Mononuclear cell (primary cell): ENCODE data around the gene SLC16A9. TPM values are rescaled to one million over a fixed set of nuclear protein-coding genes. Genes with fewer than 3 reads are reported as not detected.
"Not testable (repeated sequence)": the region's sequence is repeated elsewhere in the genome, so short reads cannot be mapped to it uniquely, and the experiment has no call there.

Experiments used
- H3K27me3 ChIP-seq: 2 replicates; pipeline ENCODE4 v1.6.0; 2011; ENCODE audit warnings: low read length, control low read depth; ENCODE audit not compliant: insufficient read depth
- H3K4me1 ChIP-seq: 2 replicates; pipeline ENCODE4 v1.5.1; 2011; ENCODE audit warnings: mild to moderate bottlenecking, low read length, control low read depth; ENCODE audit not compliant: insufficient read depth
- H3K4me3 ChIP-seq: 2 replicates; pipeline ENCODE4 v1.5.1; 2011; ENCODE audit warnings: mild to moderate bottlenecking, low read length, moderate library complexity
- H3K9me3 ChIP-seq: 2 replicates; pipeline ENCODE4 v1.5.1; 2011; ENCODE audit warnings: low read depth, mild to moderate bottlenecking, control low read depth, low read length
- total RNA-seq: library from RNA; depleted of rRNA; stranded (reverse); fragments of >200 nt; gene quantifications from one replicate; pipeline ENCODE4 v1.2.3, GENCODE V29; 2012

Gene SLC16A9
- total RNA-seq, 1 donor = not detected

DNA sequence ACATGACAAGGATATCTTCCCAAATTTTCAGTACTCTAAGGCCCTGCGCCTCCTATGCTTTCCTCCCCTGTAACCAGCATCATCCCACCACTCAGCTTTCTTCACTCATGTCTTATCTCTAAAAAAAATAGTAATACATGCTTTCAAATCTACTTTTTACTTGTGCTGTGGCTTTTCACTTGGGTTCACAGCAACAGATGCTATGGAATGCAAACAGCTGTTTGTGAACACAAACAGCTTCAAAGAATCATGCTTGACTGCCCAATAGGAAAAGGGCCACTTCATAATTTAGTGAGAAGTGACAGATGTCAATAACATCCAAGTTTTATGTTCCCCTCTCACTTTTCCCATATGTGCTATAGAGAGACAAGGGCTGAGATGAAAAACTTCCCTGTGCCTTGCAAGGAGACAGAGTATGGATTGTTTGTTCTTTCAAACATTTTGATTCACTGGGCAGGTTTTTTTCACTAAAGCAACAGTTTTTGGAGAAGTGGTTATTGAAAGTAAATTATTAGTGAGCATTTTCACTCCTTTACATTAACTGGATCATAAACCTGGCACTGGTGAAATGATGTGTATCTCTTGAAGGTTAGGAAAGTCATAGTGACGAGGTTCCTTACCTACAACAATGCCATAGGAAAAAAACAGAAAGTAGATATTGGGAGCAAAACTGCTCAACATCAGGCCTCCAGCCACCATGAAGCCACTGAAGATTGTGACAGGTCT is 37.3 kb downstream of the SLC16A9 start:
- Histone ChIP-seq H3K9me3 (no peaks in the 10 kb centered on the region), H3K27me3 (no peaks in the 10 kb centered on the region), H3K4me3 (no peak overlapping the region), H3K4me1 (no peaks in the 10 kb centered on the region)

DNA sequence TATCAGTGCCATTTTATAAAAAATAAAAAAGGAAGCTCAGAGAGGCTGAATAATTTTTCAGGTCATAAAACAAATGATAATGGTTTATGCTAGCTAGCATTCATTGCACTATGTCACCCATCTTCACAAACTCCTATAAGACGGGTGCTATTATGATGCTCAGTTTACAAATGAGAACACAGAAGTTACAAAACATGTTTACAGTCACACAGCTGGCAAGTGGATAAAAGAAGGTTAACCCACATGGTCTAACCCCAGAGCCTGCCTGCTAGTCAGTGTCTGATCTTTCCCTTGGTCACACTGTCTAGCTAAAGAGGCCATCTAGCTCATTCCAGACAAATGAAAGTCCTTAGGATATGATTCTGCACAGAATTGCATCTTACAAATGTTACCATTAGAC is 39.4 kb downstream of the SLC16A9 start:
- no peaks in the 10 kb centered on the region for H3K4me1 ChIP-seq
- H3K27me3 ChIP-seq = no peaks in the 10 kb centered on the region
- H3K4me3 ChIP-seq = no peak overlapping the region
- no peaks in the 10 kb centered on the region for H3K9me3 ChIP-seq

DNA sequence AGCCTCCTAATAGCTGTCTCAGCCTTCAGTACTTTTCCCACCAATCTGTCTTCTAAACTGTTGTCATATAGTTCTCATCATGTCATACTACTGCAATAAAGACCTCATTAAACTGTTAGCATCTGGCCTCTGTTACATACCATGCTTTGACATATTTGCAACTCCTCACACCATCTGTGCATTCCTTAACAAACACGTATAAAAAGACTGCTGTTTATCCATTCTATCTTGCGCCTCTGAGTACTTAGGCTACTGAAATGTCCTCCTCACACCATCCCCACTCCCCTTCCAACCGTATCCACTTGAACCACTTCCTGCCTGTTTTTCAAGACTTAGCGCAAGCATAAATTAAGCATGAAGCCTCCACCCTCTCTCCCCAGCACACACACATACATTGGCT is 41.6 kb downstream of the SLC16A9 start:
- Histone ChIP-seq H3K4me3 (no peak overlapping the region), H3K9me3 (no peaks in the 10 kb centered on the region), H3K27me3 (no peaks in the 10 kb centered on the region), H3K4me1 (no peaks in the 10 kb centered on the region)

DNA sequence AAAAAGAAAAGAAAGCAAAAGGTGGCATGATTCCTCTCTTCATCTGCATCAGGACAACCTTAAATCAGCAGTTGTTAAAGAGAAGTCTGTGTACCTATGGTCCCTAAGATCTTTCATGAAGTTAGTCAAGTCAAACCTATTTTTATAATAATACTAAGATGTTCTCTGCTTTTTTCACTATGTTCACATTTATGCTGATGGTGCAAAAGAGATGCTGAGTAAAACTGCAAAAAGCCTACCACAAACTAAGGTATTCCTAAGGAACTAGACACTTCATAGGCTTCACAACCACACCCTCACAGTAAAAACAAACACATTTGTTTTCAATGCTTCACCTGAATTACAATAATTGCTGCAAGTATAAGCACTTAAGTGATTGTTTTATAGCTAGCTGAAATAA is 43.3 kb downstream of the SLC16A9 start:
- Histone ChIP-seq H3K4me3 (no peak overlapping the region), H3K4me1 (no peaks in the 10 kb centered on the region), H3K9me3 (no peaks in the 10 kb centered on the region), H3K27me3 (no peaks in the 10 kb centered on the region)

DNA sequence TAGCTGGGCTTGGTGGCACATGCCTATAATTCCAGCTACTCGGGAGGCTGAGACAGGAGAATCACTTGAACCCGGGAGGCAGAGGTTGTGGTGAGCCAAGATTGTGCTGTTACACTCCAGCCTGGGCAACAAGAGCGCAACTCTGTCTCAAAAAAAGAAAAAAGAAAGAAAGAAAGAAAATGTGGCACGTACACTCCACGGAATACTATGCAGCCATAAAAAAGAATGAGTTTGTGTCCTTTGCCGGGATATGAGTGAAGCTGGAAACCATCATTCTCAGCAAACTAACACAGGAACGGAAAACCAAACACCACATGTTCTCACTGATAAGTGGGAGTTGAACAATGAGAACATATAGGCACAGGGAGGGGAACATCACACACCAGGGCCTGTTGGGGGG is 46.4 kb downstream of the SLC16A9 start:
- H3K27me3 ChIP-seq, H3K4me3 ChIP-seq, H3K4me1 ChIP-seq, H3K9me3 ChIP-seq: not testable (repeated sequence)

DNA sequence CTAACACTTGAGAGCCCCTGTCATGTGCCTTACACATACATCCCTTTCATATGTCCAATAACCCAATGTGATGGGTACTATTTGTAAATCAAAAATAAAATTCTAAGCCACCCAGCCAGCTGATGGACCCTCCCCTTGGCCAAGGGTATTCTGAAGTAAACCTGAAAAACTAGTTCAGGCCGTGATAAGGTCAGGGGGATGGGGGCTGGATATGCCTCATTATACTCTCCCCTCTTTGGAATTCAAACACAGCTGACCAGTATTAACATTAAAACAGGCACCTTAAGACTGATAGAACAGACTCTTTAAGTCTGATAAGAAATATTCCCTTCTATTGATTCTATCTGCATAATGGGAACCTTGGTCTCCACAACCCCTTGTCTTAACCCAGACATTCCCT is 51.9 kb downstream of the SLC16A9 start:
- Histone ChIP-seq H3K4me1 (no peaks in the 10 kb centered on the region), H3K9me3 (peaks cover 5% of the 10 kb centered on the region), H3K4me3 (no peak overlapping the region), H3K27me3 (no peaks in the 10 kb centered on the region)

DNA sequence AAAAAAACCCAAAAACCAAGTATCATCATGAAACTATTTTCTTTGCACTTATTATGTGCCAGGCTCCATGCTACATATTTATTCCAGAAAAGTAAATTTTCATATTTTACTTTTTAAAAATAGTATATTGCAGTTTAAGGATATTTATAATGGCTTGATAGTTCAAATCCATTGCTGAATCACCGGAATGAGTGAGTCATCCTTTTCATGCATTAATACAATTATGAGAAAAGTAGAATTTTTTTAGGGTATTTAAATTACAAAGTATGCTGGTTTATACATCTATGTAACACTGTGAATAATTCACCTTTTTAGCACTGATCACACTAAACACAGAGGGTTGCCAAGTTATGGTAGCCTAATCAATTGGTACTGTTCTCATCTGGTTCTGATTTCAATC is 54.3 kb downstream of the SLC16A9 start:
- H3K9me3 ChIP-seq = peaks cover 5% of the 10 kb centered on the region
- no peaks in the 10 kb centered on the region for H3K4me1 ChIP-seq
- H3K27me3 ChIP-seq = no peaks in the 10 kb centered on the region
- H3K4me3 ChIP-seq = no peak overlapping the region

DNA sequence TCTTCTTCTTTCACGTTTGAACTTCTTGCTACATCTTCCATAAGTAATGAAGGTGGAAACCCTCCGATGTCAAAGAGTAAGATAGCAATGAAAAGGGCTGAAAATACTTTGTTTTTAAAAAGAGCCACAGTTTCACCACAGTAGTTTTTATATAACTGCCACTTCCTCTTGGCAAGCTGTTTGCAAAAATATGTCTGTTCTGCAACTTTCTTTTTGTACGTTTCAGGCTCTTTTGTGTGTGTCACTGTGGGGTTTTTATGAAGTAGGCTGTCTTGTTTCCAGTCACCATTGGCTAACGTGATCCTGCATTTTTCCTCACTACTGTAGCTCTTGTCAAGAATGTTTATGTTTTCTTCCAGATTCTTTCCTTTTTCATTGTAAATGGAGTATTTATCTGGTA is 55.6 kb downstream of the SLC16A9 start:
- Histone ChIP-seq H3K27me3 (no peaks in the 10 kb centered on the region), H3K9me3 (peaks cover 5% of the 10 kb centered on the region), H3K4me1 (no peaks in the 10 kb centered on the region), H3K4me3 (no peak overlapping the region)

DNA sequence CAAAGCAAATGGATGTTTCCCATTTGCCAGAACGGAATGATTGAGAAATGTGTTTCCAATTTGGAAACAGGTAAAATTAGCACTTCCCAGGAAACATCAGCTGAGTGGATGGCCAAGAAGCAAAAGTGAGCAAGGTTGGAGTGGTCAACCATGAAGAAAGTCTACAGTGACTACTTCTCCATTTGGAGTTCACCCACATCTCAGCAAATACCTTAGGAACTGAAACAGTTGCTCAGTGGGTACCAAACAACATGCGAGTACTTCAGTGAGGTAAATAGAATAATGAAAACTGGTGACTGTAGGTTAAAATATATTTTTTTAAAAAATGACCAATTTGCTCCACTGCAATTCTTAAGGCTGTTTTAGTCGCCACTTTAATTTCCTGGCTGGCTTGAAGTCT is 57.7 kb downstream of the SLC16A9 start:
- no peak overlapping the region for H3K4me3 ChIP-seq
- no peaks in the 10 kb centered on the region for H3K4me1 ChIP-seq
- no peaks in the 10 kb centered on the region for H3K27me3 ChIP-seq
- peaks cover 5% of the 10 kb centered on the region for H3K9me3 ChIP-seq

DNA sequence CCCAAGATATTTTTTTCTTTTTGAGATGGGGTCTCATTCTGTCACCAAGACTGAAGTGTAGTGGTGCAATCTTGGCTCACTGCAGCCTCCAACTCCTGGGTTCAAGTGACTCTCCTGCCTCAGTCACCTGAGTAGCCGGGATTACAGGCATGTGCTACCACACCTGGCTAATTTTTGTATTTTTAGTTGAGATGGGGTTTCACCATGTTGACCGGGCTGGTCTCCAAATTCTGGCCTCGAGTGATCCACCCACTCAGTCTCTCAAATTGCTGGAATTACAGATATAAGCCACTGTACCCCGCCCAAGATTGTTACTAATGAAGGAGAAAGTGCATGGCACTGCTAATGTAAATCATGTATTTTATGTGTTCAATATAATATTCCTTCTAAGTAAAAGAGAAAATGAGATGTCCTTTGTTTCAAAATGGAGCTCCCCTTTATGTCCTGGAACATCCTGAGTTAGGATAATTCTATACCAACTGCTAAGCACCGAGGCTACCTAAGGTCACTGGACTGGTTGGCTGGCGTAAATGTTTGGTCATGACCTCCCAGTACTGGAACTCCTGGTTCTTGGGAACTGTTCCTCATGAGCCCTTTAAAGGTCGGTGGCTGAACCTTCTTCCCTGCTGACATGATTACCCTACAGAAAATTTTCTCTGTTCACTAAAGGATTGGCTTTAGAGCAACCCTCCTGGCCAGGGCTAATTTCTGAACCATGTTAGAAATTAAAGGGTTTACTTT is 59.9 kb downstream of the SLC16A9 start:
- Histone ChIP-seq H3K9me3 (peaks cover 7% of the 10 kb centered on the region), H3K4me3 (no peak overlapping the region), H3K4me1 (no peaks in the 10 kb centered on the region), H3K27me3 (no peaks in the 10 kb centered on the region)

DNA sequence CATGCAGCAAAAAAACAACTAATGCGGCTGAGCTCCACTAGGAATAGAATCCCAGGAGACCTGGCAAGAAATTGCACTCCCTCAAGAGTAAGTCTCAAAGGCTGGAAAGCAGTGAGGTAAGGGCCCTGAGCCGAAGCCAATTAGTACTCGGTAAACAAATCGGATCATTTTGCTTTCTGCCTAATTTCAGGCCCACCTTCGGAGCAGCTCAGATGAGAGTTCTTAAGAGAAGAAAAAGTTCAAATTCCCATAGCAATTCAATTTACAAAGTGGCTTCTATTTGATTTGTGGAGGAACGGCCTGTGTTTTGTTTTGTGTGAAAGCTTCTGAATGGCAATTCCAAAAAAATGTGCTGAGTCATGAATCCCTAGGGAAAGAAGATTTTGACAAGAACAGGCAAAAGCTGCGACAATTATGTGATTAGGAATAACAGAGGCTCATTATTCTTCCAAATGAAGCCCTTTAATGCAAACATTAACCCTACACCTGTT is 60.9 kb downstream of the SLC16A9 start:
- H3K27me3 ChIP-seq = no peaks in the 10 kb centered on the region
- peaks cover 14% of the 10 kb centered on the region for H3K9me3 ChIP-seq
- H3K4me3 ChIP-seq = no peak overlapping the region
- H3K4me1 ChIP-seq = no peaks in the 10 kb centered on the region

DNA sequence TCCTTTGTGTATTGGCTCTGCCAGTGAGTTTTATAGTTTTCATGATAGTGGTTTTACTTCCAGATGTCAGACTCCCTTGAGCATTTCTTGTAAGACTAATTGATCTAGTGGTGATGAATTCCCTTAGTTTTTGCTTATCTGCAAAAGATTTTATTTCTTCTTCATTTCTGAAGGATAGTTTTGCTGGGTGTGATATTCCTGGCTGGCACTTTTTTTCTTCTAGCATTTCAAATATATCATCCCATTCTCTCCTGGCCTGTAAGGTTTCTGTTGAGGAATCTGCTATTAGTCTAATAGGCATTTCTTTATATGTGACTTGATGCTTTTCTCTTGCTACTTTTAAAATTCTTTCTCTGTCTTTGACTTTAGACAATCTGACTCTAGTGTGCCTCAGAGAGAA is 64.8 kb downstream of the SLC16A9 start:
- Histone ChIP-seq H3K4me3 (no peak overlapping the region), H3K4me1 (no peaks in the 10 kb centered on the region), H3K27me3 (no peaks in the 10 kb centered on the region), H3K9me3 (peaks cover 14% of the 10 kb centered on the region)

DNA sequence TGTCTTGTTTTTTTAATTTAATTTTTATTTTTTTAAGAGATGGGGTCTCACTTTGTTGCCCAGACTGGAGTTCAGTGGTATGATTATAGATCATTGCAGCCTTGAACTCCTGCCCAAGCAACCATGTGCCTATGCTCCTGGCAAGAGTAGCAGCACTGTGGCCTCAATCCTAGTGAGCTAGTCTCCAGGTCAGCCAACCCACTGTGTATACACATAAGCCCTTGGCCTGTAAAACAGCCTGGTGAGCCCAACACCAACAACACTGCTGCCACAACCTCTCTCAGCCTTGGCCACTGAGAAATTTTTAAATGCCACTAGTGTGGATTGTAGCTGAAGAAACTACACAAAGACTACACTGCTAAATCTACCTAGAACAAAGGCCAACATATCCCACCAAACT is 68.0 kb downstream of the SLC16A9 start:
- H3K4me3 ChIP-seq, H3K27me3 ChIP-seq, H3K4me1 ChIP-seq: not testable (repeated sequence)
- H3K9me3 ChIP-seq = peaks cover 14% of the 10 kb centered on the region

DNA sequence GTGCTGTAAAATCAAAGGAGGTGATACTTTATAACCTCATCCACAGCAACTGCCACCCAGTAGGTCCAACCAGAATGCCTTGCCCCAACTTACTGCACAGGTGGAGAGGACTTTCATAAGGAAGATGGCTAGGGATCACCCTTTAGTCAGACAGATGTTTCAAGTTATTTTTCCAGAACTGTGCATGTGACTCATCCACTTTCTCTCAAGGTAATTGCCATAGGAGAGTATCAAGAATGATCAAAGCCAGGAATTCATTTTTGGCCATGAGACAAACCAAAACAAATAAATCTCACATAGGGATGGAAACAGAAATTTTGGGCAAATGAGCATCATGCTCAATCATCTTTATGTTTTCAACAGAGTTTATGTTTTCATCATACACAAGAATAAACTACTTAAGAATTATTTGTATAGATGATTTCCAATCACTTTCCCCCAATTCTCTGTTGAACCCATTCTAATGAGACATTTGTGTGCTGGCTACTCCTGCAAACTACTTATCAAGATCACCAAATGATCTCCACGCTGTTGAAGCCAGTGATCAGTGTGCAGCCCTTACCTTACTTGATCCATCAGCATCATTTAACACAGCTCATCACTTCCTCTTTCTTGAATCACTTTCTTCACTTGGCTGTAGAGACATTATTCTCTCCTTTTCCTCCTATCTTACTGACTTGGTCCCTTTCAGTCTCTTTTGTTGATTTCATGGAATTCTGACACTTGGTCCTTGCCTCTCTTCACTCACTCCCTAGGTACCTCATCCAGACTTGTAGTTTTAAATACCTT is 74.0 kb downstream of the SLC16A9 start:
- no peaks in the 10 kb centered on the region for H3K27me3 ChIP-seq
- H3K4me1 ChIP-seq = no peaks in the 10 kb centered on the region
- H3K4me3 ChIP-seq = no peak overlapping the region
- H3K9me3 ChIP-seq = no peaks in the 10 kb centered on the region

DNA sequence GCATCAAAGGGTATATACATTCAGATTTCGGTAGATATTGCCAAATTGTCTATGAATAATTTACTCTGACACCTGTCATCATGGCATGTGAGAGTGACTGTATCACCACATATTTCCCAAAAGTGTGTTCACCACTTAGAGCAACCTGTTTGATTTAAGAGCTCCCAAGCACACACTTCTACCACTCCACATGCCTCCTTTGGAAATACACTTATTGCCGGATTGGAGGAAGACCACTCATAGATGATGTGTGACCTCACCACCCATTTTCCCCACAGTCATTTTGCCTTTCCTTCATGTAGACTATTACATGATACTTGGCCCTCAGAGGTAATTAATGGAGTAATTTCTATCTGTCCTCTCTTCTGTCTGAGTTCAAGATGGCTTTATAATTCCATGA is 75.5 kb downstream of the SLC16A9 start:
- H3K9me3 ChIP-seq = no peaks in the 10 kb centered on the region
- no peak overlapping the region for H3K4me3 ChIP-seq
- no peaks in the 10 kb centered on the region for H3K27me3 ChIP-seq
- no peaks in the 10 kb centered on the region for H3K4me1 ChIP-seq
